ENCODE results near the gene TAF3.

Gene TAF3

GRCh38 chr10:7862121-7862514, 43.8 kb downstream of the TAF3 start:
- no peak overlapping the region for H3K4me2 ChIP-seq (ENCODE audit: low read depth, low read length, poor library complexity, severe bottlenecking)
- H3K9me3 ChIP-seq (ENCODE audit: insufficient read depth, low read length): no peaks in the 10 kb centered on the region
- no peaks in the 10 kb centered on the region for H3K9me2 ChIP-seq (replicated peaks; ENCODE audit: insufficient read depth, low read length)
- no peak overlapping the region for H2AFZ ChIP-seq (ENCODE audit: low read depth, low read length, severe bottlenecking)
- no peaks in the 10 kb centered on the region for H3F3A ChIP-seq (ENCODE audit: insufficient read depth)
- H3K27ac ChIP-seq (ENCODE audit: low read depth, low read length): no peak overlapping the region
- H3K9ac ChIP-seq (ENCODE audit: low read length): no peak overlapping the region
- H3K79me2 ChIP-seq (ENCODE audit: insufficient read depth, low read length): peaks cover 16% of the 10 kb centered on the region; the same call in 1 of the 2 replicates
- no peak overlapping the region for H3K4me3 ChIP-seq (ENCODE audit: insufficient read depth, low read length, poor library complexity, severe bottlenecking)
- H3K36me3 ChIP-seq (ENCODE audit: low read length): peaks cover 7% of the 10 kb centered on the region; the same call in 1 of the 2 replicates
- H3K27me3 ChIP-seq (ENCODE audit: low read length): no peaks in the 10 kb centered on the region
- H4K20me1 ChIP-seq (ENCODE audit: low read depth, low read length): 0 out of 2 replicates have a peak, but pooled peaks cover 5% of the 10 kb centered on the region
- TF ChIP-seq EZH2phosphoT487 (conservative IDR thresholded peaks at IDR 0.05; ENCODE audit: low read length) (no peak), CTCF (IDR thresholded peaks at IDR 0.05; ENCODE audit: insufficient read depth, low read length, poor library complexity, severe bottlenecking) (no peak)

GRCh38 chr10:7866176-7866575, 47.9 kb downstream of the TAF3 start:
- Histone ChIP-seq H3F3A (ENCODE audit: insufficient read depth) (0 out of 2 replicates have a peak, but pooled peaks cover 6% of the 10 kb centered on the region), H3K27ac (ENCODE audit: low read depth, low read length) (no peak overlapping the region), H3K27me3 (ENCODE audit: low read length) (no peaks in the 10 kb centered on the region), H3K9me3 (ENCODE audit: insufficient read depth, low read length) (no peaks in the 10 kb centered on the region), H3K9ac (ENCODE audit: low read length) (no peak overlapping the region), H4K20me1 (ENCODE audit: low read depth, low read length) (peaks cover 12% of the 10 kb centered on the region), H3K4me3 (ENCODE audit: insufficient read depth, low read length, poor library complexity, severe bottlenecking) (no peak overlapping the region), H2AFZ (ENCODE audit: low read depth, low read length, severe bottlenecking) (no peak overlapping the region), H3K79me2 (ENCODE audit: insufficient read depth, low read length) (peaks cover 19% of the 10 kb centered on the region; the same call in 1 of the 2 replicates), H3K36me3 (ENCODE audit: low read length) (peaks cover 5% of the 10 kb centered on the region; the same call in 1 of the 2 replicates), H3K9me2 (replicated peaks; ENCODE audit: insufficient read depth, low read length) (no peaks in the 10 kb centered on the region), H3K4me2 (ENCODE audit: low read depth, low read length, poor library complexity, severe bottlenecking) (no peak overlapping the region)
- TF ChIP-seq CTCF (IDR thresholded peaks at IDR 0.05; ENCODE audit: insufficient read depth, low read length, poor library complexity, severe bottlenecking): no peak
- TF ChIP-seq EZH2phosphoT487 (conservative IDR thresholded peaks at IDR 0.05; ENCODE audit: low read length): no peak

GRCh38 chr10:7872041-7872442, 53.7 kb downstream of the TAF3 start:
- TF ChIP-seq CTCF (IDR thresholded peaks at IDR 0.05; ENCODE audit: insufficient read depth, low read length, poor library complexity, severe bottlenecking) (peak; percentile 68), EZH2phosphoT487 (conservative IDR thresholded peaks at IDR 0.05; ENCODE audit: low read length) (no peak)
- peak overlapping the region; percentile 49 for H3K4me2 ChIP-seq (ENCODE audit: low read depth, low read length, poor library complexity, severe bottlenecking)
- H3K4me3 ChIP-seq (ENCODE audit: insufficient read depth, low read length, poor library complexity, severe bottlenecking): no peak overlapping the region
- peaks cover 17% of the 10 kb centered on the region for H4K20me1 ChIP-seq (ENCODE audit: low read depth, low read length)
- H3K9me2 ChIP-seq (replicated peaks; ENCODE audit: insufficient read depth, low read length): no peaks in the 10 kb centered on the region
- no peaks in the 10 kb centered on the region for H3K9me3 ChIP-seq (ENCODE audit: insufficient read depth, low read length)
- no peaks in the 10 kb centered on the region for H3K36me3 ChIP-seq (ENCODE audit: low read length)
- no peak overlapping the region for H3K9ac ChIP-seq (ENCODE audit: low read length)
- H3K79me2 ChIP-seq (ENCODE audit: insufficient read depth, low read length): peaks cover 3% of the 10 kb centered on the region; the same call in 1 of the 2 replicates
- 0 out of 2 replicates have a peak, but pooled peaks cover 6% of the 10 kb centered on the region for H3F3A ChIP-seq (ENCODE audit: insufficient read depth)
- H2AFZ ChIP-seq (ENCODE audit: low read depth, low read length, severe bottlenecking): no peak overlapping the region
- no peaks in the 10 kb centered on the region for H3K27me3 ChIP-seq (ENCODE audit: low read length)
- no peak overlapping the region for H3K27ac ChIP-seq (ENCODE audit: low read depth, low read length)

Data from SU-DHL-6 (cell line).